Psoas muscle (tissue), 8 donors: ENCODE data around the gene PGF. TPM values are rescaled to one million over a fixed set of nuclear protein-coding genes. Genes with fewer than 3 reads are reported as not detected.
A peak's percentile ranks its signal among the peaks of the same experiment; 100 is the strongest.

Experiments used
- ATAC-seq, 4 donors: fragments of 200-7000 bp; cut with Tn5 transposase; one replicate each; pipeline ENCODE4 v1.9.1; 2020; ENCODE audit warnings: moderate library complexity in 3 of 4, mild to moderate bottlenecking in 2 of 4
- DNase-seq, 2 donors: peaks; one replicate each; pipeline ENCODE4 v3.0.0-alpha.2; 2020
- H3K27ac ChIP-seq: fragments of 200-600 bp; one replicate; pipeline ENCODE4 v1.8.0; 2022
- H3K27me3 ChIP-seq, 3 donors: fragments of 200-600 bp in 1 of 3; one replicate each; pipeline versions ENCODE4 v1.6.1 to v1.8.0; 2013 to 2022; ENCODE audit warnings: low read length in 2 of 3, mild to moderate bottlenecking in 2 of 3, moderate library complexity in 1 of 3; ENCODE audit not compliant: insufficient read depth in 3 of 3
- H3K36me3 ChIP-seq, 2 donors: fragments of 200-600 bp in 1 of 2; one replicate each; pipeline versions ENCODE4 v1.6.1 to v1.8.0; 2013 to 2022; ENCODE audit warnings: low read depth in 1 of 2, mild to moderate bottlenecking in 1 of 2, moderate library complexity in 1 of 2; ENCODE audit not compliant: insufficient read depth in 1 of 2
- H3K4me1 ChIP-seq: fragments of 200-600 bp; one replicate; pipeline ENCODE4 v1.8.0; 2022
- H3K4me3 ChIP-seq: fragments of 200-600 bp; one replicate; pipeline ENCODE4 v1.8.0; 2022; ENCODE audit warnings: mild to moderate bottlenecking
- H3K9me3 ChIP-seq: fragments of 200-600 bp; one replicate; pipeline ENCODE4 v1.8.0; 2022
- WGBS, 3 donors: extraction: QIAGEN DNeasy Blood & Tissue Kit; methylation state at CpG; one replicate each; pipeline versions ENCODE4 v1.1.6 to v1.1.7; 2013; 5-methylcytosine and 5-hydroxymethylcytosine counted together
- intact Hi-C, 2 donors: fragments of 100-400 bp; cut with DNase I; formaldehyde crosslinking; loops; one replicate each; pipeline versions ENCODE4 v1.11.0 to v1.14.2; 2022
- polyA plus RNA-seq, 3 donors: library from polyadenylated mRNA; stranded (reverse); fragments of 200-250 nt; gene quantifications; one replicate each; pipeline ENCODE4 v1.2.3, GENCODE V29; 2013
- total RNA-seq, 4 donors: library from RNA; stranded (reverse); fragmentation: NEBNext Ultra II Directional in 2 of 4; extraction: Animal tissue kit (Norgen Biotek cat#: 25700) in 2 of 4; gene quantifications; one replicate each; pipeline versions ENCODE4 v1.2.1 to v1.2.4, GENCODE V29; 2021 to 2023
- TF ChIP-seq, protein P1 (sequence below): fragments of 200-600 bp; IDR thresholded peaks from one replicate; pipeline ENCODE4 v1.8.0; 2022; ENCODE audit warnings: antibody characterized with exemption
- donor health status: healthy with polysubstance abuse.
- donor health status: DM: no; HTN: no; CAD: no; lungs with moderate emphysema.
- donor health status: Bipolar disorder and iron deficiency.
- donor health status: healthy.
- donor health status: DM: yes; HTN: yes; CAD: no.
- donor health status: DM: no; HTN: no; CAD: no.
- donor health status: DM: no; HTN: no; CAD: no.
- donor health status: DM: yes; HTN: yes; CAD: no.

Gene PGF
- total and polyA plus RNA-seq, 7 donors, result 2.5 to 9.8 (median 7.9) TPM

GRCh38 chr14:74952697-74953484 is 2.5 kb downstream of the PGF start:
- no peaks in the 10 kb centered on the region for H3K36me3 ChIP-seq
- intact Hi-C loops, result no loop called here
- no peak overlapping the region for H3K27ac ChIP-seq
- no peaks in the 10 kb centered on the region for H3K4me1 ChIP-seq
- 77 to 81% (median 81%) methylated on average over 18 of the region's 18 CpGs for WGBS, 3 donors
- ATAC-seq, result no peak
- peak overlapping the region; percentile 66 for H3K4me3 ChIP-seq
- no peak for DNase-seq
- TF ChIP-seq, protein P1, sequence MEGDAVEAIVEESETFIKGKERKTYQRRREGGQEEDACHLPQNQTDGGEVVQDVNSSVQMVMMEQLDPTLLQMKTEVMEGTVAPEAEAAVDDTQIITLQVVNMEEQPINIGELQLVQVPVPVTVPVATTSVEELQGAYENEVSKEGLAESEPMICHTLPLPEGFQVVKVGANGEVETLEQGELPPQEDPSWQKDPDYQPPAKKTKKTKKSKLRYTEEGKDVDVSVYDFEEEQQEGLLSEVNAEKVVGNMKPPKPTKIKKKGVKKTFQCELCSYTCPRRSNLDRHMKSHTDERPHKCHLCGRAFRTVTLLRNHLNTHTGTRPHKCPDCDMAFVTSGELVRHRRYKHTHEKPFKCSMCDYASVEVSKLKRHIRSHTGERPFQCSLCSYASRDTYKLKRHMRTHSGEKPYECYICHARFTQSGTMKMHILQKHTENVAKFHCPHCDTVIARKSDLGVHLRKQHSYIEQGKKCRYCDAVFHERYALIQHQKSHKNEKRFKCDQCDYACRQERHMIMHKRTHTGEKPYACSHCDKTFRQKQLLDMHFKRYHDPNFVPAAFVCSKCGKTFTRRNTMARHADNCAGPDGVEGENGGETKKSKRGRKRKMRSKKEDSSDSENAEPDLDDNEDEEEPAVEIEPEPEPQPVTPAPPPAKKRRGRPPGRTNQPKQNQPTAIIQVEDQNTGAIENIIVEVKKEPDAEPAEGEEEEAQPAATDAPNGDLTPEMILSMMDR, result no peak
- H3K27me3 ChIP-seq, result no peaks in the 10 kb centered on the region
- H3K9me3 ChIP-seq, result no peaks in the 10 kb centered on the region

DNA sequence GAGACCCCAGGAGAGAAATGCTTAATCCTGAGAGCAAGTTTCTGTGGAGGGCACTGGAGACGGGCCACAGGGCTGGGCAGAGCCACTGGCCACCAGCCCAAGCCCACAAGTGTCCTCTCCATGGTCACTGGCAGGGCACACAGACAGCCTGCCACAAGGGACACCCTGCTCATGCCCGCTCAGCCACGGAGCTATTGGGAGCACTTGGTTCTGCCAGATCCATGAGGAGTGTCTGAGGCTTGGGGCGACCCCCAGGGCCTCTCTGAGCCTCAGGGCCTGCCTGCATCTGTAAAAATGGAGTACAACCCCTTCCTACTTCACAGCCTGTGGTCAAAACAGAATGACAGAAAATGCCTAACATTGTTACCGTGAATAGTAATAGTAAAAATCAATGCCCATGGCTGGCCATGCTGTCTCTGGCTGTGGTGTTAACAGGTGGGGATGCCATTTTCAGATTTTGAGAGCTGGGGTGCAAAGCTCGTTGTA is 3.2 kb downstream of the PGF start:
- DNase-seq, result no peak
- H3K4me1 ChIP-seq, result no peaks in the 10 kb centered on the region
- no peak for ATAC-seq
- intact Hi-C loops, result no loop called here
- TF ChIP-seq, protein P1, result no peak
- no peak overlapping the region for H3K27ac ChIP-seq
- no peaks in the 10 kb centered on the region for H3K9me3 ChIP-seq
- no peaks in the 10 kb centered on the region for H3K36me3 ChIP-seq
- H3K4me3 ChIP-seq, result peak overlapping the region; percentile 66
- whole genome bisulfite sequencing, 3 donors, result 63 to 73% (median 67%) methylated on average over 6 of the region's 6 CpGs
- H3K27me3 ChIP-seq, result no peaks in the 10 kb centered on the region

GRCh38 chr14:74951443-74952179 is 3.8 kb downstream of the PGF start:
- WGBS, 3 donors, result 65 to 69% (median 67%) methylated on average over 15 of the region's 15 CpGs
- Histone ChIP-seq H3K27me3 (no peaks in the 10 kb centered on the region), H3K9me3 (no peaks in the 10 kb centered on the region), H3K4me3 (peak overlapping the region; percentile 66), H3K27ac (no peak overlapping the region), H3K36me3 (no peaks in the 10 kb centered on the region), H3K4me1 (no peaks in the 10 kb centered on the region)
- intact Hi-C loops, result no loop called here
- no peak for ATAC-seq
- TF ChIP-seq, protein P1, result no peak
- no peak for DNase-seq

DNA sequence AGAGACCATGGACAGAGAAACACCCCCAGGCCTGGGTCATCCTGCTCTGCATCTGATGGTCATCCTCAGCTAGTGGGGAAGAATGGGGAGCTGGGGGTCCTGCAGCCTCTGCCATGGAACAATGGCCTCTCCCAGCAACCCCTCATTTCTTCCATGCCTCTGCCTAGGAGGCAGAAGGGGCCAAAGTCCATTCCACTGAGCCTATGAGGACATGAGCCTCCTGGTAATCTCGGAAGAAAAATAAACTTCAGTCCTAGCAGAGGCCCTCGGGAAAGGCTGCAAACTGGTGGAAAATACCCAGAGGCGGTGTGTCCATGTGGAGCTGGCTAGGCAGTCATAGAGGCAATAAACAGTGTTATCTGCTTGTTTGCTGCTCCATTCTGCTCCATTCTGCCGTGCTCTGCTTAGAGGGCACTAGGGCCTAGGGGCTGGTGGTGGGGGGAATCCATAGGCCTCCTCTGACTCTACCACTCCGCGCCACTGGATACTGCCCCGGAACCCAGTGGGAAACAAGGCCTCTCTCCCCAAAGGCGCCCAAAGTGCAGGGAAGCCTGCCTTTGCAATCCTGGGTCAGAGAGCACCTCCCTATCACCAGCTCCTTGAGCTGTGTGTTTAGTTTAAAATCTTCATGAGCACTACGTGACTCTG is 4.5 kb downstream of the PGF start:
- no peaks in the 10 kb centered on the region for H3K27me3 ChIP-seq
- no peak overlapping the region for H3K27ac ChIP-seq
- no peaks in the 10 kb centered on the region for H3K4me1 ChIP-seq
- no peaks in the 10 kb centered on the region for H3K36me3 ChIP-seq
- no peaks in the 10 kb centered on the region for H3K9me3 ChIP-seq
- TF ChIP-seq, protein P1, result no peak
- H3K4me3 ChIP-seq, result no peak overlapping the region
- DNase-seq (no peak), ATAC-seq (no peak)
- intact Hi-C loops, result no loop called here
- 83 to 86% (median 85%) methylated on average over 9 of the region's 9 CpGs for WGBS, 3 donors
